ENCODE data around the gene GGTLC1.
A peak's percentile ranks its signal among the peaks of the same experiment; 100 is the strongest.
"Not testable (repeated sequence)": the region's sequence is repeated elsewhere in the genome, so short reads cannot be mapped to it uniquely, and the experiment has no call there.

GGTLC1 gene

GRCh38 chr20:23988561-23988960 is at the start of gene GGTLC1:
GGTLC1 (minus strand) TSS chr20:23988779; CDS start chr20:23986611, 2,168 bp downstream.
- no peak for DNase-seq (ENCODE audit: low read depth, low spot score)

DNA sequence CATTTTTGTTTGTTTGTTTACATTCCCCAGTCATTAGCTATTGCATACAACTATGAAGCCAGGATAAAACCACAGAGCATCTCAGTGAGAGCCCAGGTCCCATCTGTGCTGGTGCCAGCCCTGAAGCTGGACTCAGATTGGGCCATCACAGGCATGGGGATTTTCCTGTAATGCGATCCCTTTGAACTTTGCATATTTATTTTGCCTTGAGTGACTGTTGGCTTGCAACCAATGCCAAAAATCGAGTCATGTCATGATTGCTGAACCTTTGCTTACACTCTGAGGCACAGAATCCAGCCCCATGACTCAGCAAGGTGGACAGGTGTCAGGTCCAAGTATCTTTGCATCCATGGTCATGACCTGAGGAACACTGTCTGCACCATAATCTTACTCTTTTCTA is 46.2 kb upstream of the GGTLC1 start:
- DNase-seq (ENCODE audit: low read depth, low spot score) = no peak

GRCh38 chr20:24033565-24033964 is 45.0 kb upstream of the GGTLC1 start:
- DNase-seq (ENCODE audit: low read depth, low spot score) = no peak

GRCh38 chr20:24033151-24033550 is 44.6 kb upstream of the GGTLC1 start:
- DNase-seq (ENCODE audit: low read depth, low spot score) = no peak

DNA sequence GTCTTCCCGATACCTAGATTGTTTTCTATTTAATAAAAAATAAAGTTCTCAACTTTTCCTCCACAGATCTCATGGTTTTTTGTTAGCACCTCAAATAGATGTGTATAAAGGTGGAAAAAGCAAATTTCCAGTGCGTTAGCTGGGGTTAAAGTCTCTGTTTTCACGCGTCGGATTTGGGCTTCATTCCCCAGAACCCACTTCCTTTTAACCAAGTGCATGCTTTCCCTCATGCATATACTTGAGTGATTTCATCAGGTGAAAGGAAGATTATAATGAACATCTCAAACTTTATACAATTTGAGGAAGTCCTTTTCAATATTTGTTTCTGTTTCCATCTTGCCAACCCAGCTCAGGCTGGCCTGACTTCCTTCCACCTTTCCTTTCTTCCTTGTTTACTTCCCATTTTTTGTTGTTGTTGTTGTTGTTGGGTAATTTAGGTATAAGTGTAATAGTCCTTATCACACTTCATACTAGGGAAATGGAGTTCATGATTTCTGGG is 43.9 kb upstream of the GGTLC1 start:
- DNase-seq (ENCODE audit: low read depth, low spot score) = no peak

DNA sequence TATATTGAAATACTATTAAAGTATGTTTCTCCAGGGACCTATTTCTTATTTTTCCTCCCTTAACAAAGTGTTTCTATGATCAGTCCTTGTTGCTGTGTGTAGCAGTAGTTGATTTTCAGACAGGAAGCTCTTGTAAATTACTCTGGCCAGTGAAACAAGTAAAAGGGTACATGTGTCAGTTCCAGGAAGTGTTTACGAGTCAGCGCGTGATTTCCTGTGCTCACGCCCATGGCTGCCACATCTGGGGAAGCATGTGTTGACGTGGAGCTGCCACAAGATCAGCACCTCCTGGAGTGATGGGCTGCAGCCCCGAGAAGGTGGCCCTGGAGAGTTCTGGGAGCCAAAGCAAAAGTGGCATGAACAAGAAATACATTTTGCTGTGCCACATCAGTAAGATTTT is 38.6 kb upstream of the GGTLC1 start:
- DNase-seq (ENCODE audit: low read depth, low spot score) = no peak

DNA sequence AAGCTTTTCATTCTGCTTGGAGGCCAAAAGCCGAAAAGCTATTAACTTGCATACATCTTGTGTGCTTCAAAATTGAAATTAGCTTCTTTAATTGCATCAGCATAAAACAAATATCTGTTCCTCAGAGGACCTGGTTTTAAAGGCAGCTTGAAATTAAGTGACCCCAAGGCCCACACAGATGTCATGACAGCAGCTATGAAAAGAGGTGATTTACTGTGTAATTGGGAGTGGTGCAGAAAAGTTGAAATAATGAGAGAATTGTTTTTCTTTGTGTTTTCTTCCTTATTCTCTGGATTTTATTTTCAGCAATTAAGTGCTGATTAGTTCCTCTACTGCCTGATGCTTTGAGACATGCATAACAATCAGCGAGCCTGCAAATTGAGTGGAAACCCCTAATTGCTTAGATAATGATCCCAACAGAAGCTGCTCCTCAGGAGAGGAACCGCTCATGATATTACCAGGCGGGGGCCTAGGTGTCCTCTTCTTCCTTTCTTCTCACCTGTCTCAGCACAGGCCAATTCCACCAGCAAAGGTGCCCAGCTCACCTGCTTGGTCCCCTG is 34.1 kb upstream of the GGTLC1 start:
- DNase-seq (ENCODE audit: low read depth, low spot score) = no peak

DNA sequence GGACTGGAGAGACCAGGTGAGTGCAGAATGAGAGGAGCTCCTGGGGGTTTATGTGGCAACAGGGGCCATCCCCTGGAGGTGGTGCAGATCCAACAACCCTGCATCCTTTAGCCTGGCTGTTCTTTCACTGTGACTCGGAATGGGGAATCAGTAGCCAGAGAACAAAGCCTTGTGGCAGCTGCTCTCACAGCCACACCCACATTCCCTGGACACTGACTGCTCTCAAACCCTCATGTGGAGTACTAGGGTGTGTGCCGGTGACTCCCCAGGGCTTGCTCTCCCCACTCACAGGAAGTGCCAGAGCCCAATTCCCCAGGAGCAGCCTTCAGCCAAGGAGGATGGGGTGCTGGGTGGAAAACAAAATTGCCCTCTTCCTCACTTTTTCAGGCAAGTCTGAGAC is 30.2 kb upstream of the GGTLC1 start:
- no peak for DNase-seq (ENCODE audit: low read depth, low spot score)

DNA sequence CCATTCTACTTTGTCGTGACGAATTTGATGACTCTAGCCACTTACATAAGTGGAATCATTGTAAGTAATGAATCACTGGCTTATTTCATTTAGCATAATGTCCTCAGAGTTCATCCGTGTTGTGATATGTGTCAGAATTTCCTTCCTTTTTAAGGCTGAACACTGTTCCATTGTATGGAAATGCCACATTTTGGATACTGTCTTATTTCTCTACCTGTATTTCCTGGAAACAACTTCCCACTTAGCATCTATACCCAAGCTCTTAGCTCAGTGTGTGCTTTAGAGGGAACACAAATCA is 28.8 kb upstream of the GGTLC1 start:
- DNase-seq (ENCODE audit: low read depth, low spot score) = no peak

- no peak for DNase-seq (ENCODE audit: low read depth, low spot score)
These were observed 28.3 kb upstream of the GGTLC1 start for GRCh38 chr20:24016607-24017457.

DNA sequence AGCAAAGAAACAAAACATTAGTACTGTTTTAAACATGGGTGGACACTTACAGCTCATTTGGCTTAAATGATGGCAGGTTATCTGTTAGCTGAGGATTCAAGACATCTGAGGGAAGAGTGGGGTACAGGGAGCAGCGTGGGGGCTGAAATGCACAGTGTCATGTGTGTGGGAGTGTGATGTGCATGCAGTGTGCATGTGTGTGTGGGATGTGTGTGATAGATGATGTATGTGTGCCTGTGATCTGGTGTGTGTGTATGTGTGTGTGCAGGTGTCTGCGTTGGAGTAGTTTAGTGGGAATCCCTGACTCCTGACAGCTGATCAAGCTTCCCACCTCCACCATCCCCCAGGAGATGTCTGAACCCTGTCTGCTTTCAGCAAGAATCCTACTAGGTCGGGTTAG is 25.4 kb upstream of the GGTLC1 start:
- no peak for DNase-seq (ENCODE audit: low read depth, low spot score)

- DNase-seq (ENCODE audit: low read depth, low spot score) = no peak
These were observed 22.7 kb upstream of the GGTLC1 start for GRCh38 chr20:24011282-24011681.

GRCh38 chr20:24007758-24008157 is 19.2 kb upstream of the GGTLC1 start:
- no peak for DNase-seq (ENCODE audit: low read depth, low spot score)

- no peak for DNase-seq (ENCODE audit: low read depth, low spot score)
These were observed 18.6 kb upstream of the GGTLC1 start for GRCh38 chr20:24007073-24007595.

- DNase-seq (ENCODE audit: low read depth, low spot score) = no peak
These were observed 18.0 kb upstream of the GGTLC1 start for GRCh38 chr20:24006626-24007025.

DNA sequence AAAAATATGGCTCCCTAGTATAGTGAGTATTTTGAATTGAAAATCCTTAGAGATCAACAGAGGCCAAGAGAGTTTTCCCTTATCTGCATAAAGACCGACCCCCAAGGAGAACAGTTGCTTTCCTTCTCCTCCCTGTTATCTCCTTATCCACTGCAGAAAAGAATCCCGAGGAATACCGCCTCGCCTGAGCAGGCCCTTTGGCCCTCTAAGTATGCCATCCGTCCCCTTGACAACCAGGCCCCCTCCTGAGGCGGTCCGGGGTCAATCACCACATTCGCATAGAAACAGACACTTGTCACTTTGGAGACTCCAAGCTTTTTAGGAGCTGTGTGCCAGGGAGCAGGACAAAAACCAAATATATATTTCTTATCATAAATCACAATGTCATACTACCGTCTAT is 15.9 kb upstream of the GGTLC1 start:
- DNase-seq (ENCODE audit: low read depth, low spot score) = no peak

- DNase-seq (ENCODE audit: low read depth, low spot score) = no peak
These were observed 14.3 kb upstream of the GGTLC1 start for GRCh38 chr20:24002896-24003295.

DNA sequence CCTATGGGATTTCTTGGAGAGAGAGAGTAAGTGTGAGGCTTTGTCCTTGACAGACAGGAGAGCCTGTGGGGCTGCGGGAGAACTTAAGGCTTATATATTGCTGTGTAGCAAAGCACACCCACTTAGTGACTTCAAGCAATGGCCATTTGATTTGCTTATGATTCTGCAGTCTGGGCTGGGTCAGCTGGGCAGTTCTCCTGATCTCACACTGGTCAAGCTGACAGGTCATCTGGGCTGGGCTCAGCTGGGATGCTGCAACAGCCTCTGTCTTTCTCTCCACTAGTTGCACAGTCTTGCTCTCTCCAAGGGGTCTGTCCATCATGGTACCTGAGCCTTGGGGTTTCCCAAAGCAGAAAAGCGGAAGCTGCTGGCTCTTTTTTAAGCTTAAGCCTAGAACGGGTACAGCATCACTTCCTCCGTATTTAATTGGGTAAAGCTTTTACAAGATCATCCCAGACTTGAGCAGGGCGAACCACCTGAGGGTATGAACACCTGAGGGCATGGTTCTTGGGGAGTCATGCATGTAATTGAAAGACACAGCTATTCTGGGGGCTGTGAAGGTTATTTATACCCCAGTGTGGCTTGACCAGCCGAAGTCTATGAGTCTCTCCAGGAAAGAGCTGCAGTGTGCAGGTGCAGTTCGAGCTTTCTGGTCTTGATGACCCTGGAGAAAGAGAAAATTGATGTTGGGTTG is 13.3 kb upstream of the GGTLC1 start:
- no peak for DNase-seq (ENCODE audit: low read depth, low spot score)

DNA sequence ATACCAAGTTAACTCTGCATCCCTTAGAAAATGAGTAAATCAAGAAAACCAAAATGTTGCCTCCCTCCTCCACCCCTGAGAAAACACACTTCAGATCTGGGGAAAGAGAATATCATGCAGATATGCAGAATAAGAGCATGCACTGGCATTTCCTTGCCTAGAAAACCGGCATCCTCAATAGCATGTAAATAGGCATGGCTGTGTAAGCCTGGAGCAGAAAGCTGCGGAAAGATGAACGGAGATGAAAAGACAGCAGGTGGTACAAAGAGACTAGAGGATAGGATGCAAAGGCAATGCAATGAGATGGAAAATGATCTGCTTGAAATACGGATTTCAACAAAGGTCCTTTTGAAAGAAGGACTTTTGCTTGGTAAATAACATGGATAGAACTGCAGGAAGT is 10.3 kb upstream of the GGTLC1 start:
- no peak for DNase-seq (ENCODE audit: low read depth, low spot score)

DNA sequence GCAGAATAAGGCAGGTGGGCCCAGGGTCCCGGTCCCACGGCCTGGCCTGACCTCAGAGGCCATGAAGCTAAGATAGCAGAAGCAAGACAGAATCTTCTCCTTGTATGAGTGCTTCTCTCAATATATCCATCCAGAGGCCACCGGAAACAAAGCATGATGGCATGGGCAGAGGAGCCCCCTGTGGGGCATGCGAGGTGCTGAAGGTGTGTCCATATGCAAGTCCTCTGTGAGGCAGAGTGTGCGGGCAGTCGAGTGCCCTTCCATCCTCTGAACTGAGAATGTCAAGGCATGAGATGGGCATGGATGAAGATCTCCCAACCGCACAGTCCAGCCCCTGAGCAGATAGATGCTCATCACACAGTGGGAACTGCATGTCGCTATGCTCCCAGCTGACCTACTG is 9.8 kb upstream of the GGTLC1 start:
- no peak for DNase-seq (ENCODE audit: low read depth, low spot score)

- DNase-seq (ENCODE audit: low read depth, low spot score) = peak; percentile 6
These were observed 7.5 kb upstream of the GGTLC1 start for GRCh38 chr20:23995905-23996666.

DNA sequence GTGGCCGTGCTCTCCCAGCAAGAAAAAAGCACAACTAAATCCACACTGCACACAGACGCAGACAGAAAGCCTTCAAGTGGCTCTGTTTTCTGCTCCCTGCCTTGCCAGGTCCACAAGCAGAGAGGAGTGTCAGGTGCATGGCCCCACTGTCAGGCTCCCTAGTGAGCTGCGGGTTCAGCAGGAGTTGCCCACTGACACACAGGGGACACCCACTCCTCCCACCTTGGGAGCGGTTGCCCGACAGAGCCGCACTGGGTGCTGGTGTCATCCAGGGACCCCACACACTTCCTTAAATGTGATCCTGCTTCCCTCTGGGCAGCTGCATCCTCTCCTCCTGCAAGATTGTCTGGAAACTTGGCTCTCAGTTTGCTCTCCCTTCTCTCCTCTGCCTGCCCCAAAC is 6.7 kb upstream of the GGTLC1 start:
- not testable (repeated sequence) for DNase-seq (ENCODE audit: low read depth, low spot score)

Data from smooth muscle cell of the brain vasculature (primary cell).